22Rv1 (cell line): ENCODE results near the gene SYMPK.

ENCODE experiments used
- H3K27ac ChIP-seq: fragments of 450-650 bp; 2 replicates; pipeline ENCODE4 v1.5.1; 2017
- ZFX ChIP-seq: fragments of 450-650 bp; IDR thresholded peaks from 2 replicates; pipeline ENCODE4 v1.6.1; 2017; ENCODE audit warnings: antibody characterized with exemption, borderline replicate concordance
- TF ChIP-seq, protein P1 (sequence below): fragments of 450-650 bp; IDR thresholded peaks from 2 replicates; pipeline ENCODE4 v1.5.1; 2017; ENCODE audit warnings: mild to moderate bottlenecking

SYMPK gene

DNA sequence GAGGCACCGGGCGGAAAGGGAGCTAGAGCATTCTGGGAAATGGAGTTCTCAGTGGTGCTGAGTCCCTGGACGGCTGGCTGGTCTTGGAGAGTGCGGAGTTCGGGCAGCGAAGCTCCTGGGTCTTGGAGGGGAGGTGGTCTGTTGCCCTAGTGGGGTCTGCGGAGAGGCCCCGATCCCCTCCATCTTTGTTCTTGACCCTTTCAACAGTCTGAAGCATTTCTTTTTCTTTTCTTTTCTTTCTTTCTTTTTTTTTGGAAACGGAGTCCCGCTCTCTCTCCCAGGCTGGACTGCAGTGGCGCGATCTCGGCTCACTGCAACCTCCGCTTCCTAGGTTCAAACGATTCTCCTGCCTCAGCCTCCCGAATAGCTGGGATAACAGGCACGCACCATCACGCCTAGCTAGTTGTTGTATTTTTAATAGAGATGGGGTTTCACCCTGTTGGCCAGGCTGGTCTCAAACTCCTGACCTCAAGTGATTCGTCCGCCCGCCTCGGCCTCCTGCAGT, 440 bp upstream of the SYMPK start:
- peak overlapping the region; percentile 88 for H3K27ac ChIP-seq
- no peak for TF ChIP-seq ZFX
- TF ChIP-seq, protein P1, sequence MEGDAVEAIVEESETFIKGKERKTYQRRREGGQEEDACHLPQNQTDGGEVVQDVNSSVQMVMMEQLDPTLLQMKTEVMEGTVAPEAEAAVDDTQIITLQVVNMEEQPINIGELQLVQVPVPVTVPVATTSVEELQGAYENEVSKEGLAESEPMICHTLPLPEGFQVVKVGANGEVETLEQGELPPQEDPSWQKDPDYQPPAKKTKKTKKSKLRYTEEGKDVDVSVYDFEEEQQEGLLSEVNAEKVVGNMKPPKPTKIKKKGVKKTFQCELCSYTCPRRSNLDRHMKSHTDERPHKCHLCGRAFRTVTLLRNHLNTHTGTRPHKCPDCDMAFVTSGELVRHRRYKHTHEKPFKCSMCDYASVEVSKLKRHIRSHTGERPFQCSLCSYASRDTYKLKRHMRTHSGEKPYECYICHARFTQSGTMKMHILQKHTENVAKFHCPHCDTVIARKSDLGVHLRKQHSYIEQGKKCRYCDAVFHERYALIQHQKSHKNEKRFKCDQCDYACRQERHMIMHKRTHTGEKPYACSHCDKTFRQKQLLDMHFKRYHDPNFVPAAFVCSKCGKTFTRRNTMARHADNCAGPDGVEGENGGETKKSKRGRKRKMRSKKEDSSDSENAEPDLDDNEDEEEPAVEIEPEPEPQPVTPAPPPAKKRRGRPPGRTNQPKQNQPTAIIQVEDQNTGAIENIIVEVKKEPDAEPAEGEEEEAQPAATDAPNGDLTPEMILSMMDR = no peak

DNA sequence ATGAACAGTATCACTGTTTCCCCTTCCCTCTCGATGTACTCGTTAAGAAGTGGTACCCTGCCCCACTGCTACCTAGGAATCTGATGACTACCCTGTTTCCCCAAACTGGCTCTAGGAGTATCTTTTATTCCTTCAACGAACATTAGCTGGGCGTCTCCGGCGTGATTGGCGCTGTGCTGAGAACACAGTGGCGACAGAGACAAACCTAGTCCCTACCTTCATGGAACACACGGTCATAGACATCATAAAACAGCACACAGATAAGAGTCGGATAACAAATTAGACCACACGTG, 730 bp downstream of the SYMPK start:
- peak overlapping the region; percentile 88 for H3K27ac ChIP-seq
- no peak for TF ChIP-seq ZFX

DNA sequence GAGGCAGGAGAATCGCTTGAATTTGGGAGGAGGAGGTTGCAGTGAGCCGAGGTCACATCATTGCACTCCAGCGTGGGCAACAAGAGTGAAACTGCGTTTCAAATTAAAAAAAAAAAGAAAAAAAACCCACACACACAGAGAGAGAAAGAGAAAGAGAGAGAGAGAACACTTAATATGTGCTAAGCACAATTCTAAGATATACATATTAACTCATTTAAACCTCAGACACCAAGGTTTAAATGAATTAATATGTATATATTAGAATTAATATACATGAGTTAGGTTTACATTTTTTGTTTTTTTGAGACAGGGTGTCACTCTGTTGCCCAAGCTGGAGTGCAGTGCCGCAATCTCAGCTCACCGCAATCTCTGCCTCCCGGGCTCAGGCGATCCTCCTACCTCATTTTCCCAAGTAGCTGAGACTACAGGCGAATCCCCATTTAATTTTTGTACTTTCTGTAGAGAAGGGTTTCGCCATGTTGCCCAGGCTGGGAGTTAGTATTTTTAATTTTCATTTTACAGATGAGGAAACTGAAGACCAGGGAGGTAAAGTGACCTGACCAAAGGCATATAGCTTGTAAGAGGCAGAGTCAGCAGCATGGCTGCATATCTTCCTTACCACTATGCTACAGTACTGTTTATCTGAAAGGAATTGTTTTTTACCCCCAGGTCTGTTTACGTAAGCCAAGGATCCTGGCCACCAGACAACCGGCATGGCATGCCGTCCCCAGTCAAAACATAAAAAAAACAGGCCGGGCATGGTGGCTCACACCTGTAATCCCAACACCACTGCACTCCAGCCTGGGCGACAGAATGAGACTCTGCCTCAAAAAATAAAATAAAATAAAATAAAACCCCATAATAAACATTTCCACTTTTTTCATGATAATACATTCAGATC, 2.3 kb downstream of the SYMPK start:
- TF ChIP-seq, protein P1 = no peak
- peak overlapping the region; percentile 88 for H3K27ac ChIP-seq

DNA sequence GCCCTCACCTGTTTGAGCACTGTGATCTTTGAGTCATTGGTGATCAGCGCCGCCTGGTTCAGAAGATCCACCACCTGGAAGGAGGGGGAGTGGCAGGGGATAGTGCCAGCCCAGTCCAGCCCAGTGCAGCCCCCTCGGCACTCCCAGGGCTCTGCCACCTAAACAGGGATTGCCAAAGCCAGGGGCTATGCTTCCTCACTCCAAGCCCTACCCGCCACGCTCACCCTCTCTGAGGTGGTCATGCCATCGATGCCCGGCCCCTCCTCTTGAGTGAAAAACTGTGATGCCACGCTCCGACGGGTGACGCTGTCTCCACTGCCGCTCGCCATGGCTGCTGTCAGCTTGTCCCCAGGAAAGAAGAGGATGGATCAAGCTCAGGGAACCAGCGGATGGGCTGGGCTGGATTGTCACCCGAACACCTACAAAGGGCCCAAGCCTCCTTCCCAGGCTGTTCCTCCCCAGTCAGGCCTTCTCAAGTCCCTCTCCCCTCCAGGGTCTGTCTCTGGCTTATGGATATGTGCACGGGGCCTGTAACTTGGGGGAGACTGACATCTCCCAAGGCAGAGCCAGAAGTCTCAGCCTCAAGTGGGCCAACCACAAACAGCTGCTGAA, 8.7 kb downstream of the SYMPK start:
- TF ChIP-seq, protein P1 = no peak
- no peak for TF ChIP-seq ZFX
- H3K27ac ChIP-seq = no peak overlapping the region

DNA sequence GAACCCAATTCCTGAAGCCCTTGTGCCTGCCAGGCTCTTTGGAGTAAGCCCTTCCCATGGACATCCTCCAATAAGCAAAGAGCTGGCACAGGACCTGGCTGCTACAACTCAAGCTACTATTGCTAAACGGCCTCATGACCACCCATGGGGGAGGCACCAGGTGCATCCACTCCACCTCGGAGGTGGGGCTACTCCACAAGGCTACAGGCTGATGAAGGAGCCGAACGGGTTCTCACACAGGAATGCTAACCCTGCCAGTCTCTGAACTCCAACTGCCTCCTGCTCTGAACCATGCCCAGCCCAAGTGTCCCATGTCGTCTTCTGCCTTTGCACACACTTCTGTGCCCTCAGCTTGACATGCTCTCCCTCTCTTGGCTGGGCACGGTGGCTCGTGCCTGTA, 10.0 kb downstream of the SYMPK start:
- no peak overlapping the region for H3K27ac ChIP-seq
- TF ChIP-seq ZFX = no peak
- TF ChIP-seq, protein P1 = no peak

DNA sequence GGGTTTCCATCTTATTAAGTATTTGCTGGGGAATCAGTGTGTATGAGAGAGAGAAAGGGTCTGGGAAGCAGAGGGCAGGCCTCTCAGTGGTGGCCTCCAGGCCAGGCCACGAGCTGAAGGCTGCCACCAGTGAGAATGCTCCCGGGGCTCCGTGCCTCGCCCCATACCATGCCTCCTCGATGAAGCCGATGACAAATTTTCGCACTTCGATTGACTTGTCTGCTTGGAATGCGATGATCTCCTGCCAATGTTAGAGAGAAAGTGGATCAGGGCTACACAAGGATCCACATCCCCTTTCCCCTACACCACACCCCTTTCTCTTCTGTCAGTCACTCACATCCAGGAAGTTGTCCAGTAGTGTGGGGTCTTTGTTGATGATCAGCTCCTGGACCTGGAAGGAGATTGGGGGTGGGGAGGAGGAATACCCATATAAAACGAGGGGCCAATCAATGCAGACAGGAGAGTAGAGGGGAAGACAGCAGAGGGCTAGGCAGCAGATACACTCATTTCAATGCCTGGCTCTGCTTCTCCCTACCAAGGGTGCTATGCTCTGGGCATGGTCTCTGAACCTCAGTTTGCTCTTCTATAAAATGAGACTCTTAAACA, 10.7 kb downstream of the SYMPK start:
- H3K27ac ChIP-seq = no peak overlapping the region
- no peak for TF ChIP-seq ZFX
- TF ChIP-seq, protein P1 = no peak

DNA sequence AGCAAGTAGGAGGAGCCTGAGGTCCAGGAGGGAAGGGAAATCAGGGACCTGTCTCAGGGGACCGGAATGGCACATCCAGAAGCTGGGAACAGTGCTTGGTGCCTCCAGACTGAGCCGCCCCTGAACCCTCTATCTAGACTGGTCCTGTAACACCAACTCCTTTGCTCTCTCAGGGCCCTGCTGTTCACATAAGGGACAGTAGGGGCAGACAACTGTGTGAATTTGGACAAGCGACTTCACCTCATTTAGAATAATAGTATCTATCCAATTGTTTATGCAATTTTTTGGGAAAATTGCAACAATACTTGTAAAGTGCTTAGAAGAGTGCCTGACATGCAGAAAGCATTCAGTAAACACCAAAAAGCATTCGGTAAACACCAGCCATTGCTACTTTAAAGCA, 14.0 kb downstream of the SYMPK start:
- TF ChIP-seq, protein P1 = peak; percentile 30
- TF ChIP-seq ZFX = no peak
- no peak overlapping the region for H3K27ac ChIP-seq
